OCI-M2 (cell line): ENCODE results near the gene EIF1.
A peak's percentile ranks its signal among the peaks of the same experiment; 100 is the strongest.

Experiments
- DNase-seq: peaks from one replicate; lab custom pipeline; 2025; ENCODE audit not compliant: unreplicated experiment; lab: John Stamatoyannopoulos, UW

EIF1 gene

DNA sequence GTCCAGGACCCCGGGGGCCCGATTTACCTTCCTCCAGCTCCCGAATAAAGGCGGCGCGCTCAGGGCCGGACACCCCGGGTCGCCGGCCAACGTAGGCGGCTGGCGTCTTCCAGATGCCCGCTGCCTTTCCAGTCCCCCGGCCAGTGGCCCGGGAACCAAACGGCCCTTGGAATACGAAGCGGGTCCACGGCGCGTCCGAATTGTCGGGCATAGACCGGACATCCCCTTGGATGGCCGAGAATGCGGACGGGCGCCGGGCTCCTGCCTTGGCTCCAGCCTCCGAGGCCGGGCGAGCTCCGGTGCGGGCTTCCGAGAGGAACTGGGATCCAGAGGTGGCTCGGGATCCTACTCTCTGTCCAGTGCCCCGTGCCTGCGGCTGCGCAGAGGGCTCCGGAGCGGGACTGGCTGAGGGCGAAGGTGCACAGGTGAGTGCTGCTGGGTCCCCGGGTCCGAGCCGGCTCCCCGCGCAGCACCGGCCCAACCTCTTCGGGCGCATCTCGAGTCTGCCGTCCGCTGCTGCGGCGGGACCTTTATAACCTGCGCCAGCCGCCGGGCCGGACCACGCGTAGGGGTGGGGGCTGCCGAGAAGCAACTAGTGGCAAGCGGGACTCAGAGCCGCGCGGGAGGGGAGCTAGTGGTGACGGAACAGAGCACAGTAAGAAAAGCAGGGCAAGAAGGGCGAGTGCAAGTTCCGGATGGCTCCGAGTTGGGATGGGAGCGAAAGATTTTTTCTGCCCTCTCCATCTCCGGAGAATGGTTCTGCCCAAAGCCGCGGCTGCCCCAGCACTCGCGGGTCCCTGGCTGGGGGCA lies 45.7 kb downstream of the EIF1 start, which contains the start of gene HAP1:
HAP1 (minus strand) TSS at position 505 of the 810 bp plus-strand sequence; CDS start at position 496, 9 bp downstream.
- DNase-seq: no peak

DNA sequence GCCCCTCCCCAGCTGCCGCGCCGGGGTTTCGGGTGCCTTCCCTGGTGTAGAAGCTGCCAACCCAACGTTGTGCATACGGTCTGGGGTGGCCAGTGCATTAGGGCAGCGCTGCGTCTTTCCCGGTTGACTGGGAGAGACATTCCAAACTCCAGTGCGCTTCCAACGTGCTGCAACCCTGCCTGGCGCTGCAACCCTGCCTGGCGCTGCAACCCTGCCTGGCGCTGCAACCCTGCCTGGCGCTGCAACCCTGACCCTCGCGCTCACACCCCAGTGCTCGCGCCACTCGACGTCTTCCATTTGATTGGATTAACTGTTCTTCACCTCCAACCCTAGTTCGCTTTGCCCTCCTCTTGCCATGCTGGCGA lies 46.2 kb downstream of the EIF1 start:
- DNase-seq: no peak

DNA sequence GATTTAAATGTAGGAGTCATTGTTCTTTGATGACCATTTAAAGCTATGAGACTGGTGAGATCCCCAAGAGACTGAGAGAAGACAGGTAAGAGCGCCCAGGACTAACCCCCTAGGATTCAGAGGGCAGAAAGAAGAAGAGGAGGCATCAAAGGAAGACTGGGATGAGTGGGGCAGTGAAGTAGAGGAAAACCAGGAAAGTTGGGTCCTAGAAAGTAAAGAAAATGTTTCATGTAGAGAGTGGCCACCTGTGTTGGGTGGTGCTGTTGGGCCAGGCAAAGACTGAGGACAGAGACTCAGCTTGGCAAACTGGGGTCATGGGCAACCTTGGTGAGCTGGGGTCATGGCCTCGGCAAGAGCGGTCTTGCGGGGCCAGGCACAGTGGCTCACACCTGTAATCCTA lies 47.1 kb downstream of the EIF1 start:
- no peak for DNase-seq

DNA sequence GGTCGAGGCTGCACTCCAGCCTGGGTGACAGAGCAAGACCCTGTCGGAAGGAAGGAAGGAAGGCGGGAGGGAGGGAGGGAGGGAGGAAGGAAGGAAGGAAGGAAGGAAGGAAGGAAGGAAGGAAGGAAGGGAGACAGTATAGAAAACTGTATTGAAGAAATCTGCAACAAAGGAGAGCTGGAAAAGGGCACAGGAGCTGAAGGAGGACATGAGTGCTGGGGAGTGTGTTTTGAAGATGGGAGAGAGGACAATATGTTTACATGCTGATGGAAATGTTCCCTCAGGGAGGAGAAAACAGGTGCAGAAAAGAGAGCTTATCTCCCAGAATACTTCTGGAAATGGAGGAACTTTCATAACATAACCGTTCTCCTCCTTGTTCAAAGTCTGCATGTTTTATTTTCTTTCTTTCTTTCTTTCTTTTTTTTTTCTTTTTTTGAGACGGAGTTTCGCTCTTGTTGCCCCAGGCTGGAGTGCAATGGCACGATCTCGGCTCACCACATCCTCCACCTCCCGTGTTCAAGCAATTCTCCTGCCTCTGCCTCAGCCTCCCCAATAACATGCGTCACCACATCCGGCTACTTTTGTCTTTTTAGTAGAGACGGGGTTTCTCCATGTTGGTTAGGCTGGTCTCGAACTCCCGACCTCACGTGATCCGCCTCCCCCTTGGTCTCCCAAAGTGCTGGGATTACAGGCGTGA lies 48.4 kb downstream of the EIF1 start:
- DNase-seq: no peak

DNA sequence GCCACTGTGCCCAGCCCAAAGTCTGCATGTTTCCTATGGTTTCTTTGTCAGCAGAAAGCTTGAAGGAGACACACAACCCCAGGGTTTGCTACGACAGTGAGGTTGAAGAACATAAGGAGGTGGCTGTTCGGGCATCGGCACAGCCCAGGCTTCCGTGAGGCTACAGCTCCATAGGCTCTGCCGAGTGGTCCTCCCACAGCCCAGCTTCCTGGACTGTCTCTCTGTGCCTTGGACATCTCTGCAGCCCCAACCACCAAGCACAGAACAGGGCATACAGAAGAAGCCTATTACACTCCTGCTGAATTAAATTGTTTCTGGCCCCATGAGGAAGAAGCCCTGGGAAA lies 49.0 kb downstream of the EIF1 start:
- no peak for DNase-seq

DNA sequence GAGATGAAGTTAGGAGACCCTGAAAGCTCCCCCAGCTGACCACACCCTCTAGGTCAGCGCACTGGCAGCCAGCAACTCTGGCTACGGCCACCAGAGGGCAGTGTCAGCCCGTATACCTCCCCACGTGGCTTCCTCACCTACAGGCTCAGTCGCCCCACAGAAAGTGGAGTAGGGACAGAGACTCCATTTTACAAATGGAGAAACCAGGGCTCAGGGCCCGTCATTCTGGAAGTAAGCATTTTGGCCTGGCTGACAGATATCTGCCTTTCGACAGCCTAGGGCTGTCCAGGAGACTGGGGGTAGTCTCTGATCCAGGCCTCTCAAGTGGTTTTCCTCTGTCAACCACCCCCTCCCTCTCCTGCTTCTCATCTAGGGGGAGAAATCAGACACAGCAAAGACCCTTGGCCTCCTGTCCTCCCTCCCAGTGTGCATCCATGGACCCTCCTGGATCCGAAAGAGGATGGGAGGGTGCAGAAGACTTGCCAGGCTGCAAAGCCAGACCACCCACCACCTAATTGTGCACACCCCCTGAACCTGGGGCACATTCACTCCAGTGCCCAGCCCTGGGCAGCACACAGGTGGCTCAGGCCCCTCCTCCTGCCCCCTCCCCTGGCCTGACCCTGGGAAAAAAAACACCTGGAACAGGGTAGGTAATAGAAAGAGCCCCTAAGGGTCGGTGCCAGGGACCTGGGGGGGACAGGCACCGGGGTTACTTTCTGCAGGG lies 49.6 kb downstream of the EIF1 start:
- DNase-seq: peak; percentile 44

DNA sequence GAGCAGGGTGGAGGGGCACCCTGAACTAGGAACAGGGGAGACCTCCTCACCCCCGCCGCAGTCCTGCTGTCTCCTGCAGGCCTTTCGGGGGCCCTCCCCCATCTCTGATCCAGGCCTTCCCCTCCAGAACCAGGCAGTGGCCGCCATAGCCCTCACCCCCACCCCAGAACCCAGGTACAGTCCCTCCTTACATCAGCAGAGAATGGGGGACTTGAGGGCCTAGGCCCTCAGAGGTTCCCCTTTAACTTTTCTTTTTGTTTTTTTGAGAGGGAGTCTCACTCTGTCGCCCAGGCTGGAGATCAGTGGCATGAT lies 50.1 kb downstream of the EIF1 start:
- no peak for DNase-seq

DNA sequence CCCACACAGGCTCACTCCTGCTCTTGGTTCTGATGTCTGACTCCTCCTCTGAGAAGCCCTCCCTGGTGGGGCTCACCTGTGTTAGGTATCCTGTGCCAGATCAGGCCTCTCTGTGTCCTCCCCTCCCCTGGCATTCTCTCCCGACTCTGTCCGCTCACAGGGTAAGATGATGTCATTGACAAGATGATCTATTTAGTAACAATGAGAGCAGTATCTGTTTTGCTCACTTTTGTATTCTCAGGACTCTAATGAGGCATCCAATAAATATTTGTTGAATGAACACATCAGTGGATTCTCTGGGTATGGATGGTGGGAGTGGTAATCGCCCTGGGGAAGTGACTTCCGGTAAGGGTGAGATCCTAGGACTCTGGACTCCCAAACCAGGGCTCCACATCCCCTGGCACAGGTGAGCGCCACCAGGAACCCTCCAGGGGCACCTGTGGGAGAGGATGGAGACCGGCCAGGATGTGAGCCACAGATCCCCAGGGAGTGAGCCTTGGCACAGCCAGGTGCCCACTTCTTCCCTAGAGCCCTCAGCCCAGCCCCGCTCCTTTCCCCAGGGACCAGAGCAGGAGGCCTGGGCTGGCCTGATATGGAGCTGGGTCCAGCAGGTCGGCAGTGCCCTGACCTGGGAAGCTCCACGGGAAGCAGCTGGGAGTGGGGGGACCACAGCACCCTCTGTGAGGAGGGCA lies 51.1 kb downstream of the EIF1 start:
- DNase-seq: no peak

DNA sequence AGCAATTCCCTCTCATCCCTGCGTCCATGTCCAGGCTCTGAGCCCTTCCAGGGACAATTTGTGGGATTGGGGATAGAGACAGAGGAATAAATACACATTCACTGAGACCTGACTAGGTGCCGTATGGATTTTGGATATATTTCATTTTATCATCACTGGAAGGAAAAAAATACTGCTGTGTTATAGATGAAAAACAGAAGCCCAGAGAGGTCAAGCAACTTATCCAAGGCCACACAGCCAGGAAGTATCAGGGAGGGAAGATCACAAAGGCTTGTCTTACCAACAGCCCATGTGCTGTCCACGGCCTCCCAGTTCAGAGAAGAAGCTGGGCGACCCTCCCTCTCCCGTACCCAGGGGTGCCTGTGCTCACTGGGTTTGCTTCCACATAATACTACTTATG lies 51.8 kb downstream of the EIF1 start:
- no peak for DNase-seq

DNA sequence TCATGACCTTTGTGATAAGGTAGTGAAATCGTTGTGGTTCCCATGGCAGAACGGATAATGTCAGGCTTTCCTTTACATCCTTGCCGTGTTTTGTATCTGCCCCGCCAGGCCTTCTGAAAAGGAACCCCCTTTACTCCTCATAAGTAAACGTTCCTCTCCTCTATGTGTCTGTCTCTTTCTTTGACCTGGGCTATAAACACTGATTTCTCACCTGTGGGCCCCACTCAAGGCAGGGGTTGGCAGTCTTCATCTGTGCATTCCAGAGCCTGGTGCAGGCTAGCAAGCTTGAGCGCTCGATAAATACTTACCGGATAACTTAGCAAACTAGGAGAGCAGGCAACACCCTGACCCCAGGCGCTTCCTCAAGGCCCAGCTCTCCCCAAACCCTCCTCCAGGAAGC lies 53.0 kb downstream of the EIF1 start:
- no peak for DNase-seq
